HepG2 (cell line): Measurements from ENCODE around the gene SFTPB. TPM values are rescaled to one million over a fixed set of nuclear protein-coding genes. Genes with fewer than 3 reads are reported as not detected.

Source experiments
- ARID5B ChIP-seq: IDR thresholded peaks from 2 replicates; pipeline ENCODE4 v1.4.0; 2020; ENCODE audit warnings: mild to moderate bottlenecking, missing genetic modification reagents
- HMGXB4 ChIP-seq, 2 experiments: sonication (generic) in 1 of 2; formaldehyde crosslinking in 1 of 2; IDR thresholded peaks; 2 replicates each; pipeline versions ENCODE4 v1.4.0 to v1.6.1; 2018 to 2020; ENCODE audit warnings: missing genetic modification reagents in 2 of 2, borderline replicate concordance in 1 of 2, low read depth in 1 of 2, mild to moderate bottlenecking in 1 of 2, missing biosample characterization in 1 of 2
- IRF1 ChIP-seq: sonication (generic); formaldehyde crosslinking; IDR thresholded peaks from 2 replicates; pipeline ENCODE4 v1.4.0; 2020; ENCODE audit warnings: low read depth, mild to moderate bottlenecking, missing genetic modification reagents
- KLF13 ChIP-seq: sonication (generic); formaldehyde crosslinking; IDR thresholded peaks from 2 replicates; pipeline ENCODE4 v1.4.0; 2020; ENCODE audit warnings: mild to moderate bottlenecking, missing genetic modification reagents
- KMT2B ChIP-seq: IDR thresholded peaks from 2 replicates; pipeline ENCODE4 v1.6.1; 2016; ENCODE audit warnings: missing genetic modification reagents, missing compliant biosample characterization
- MBD4 ChIP-seq: IDR thresholded peaks from 2 replicates; pipeline ENCODE4 v1.6.1; 2012; ENCODE audit warnings: low read length, inconsistent platforms, borderline replicate concordance
- PLRG1 ChIP-seq: fragments of 450-650 bp; conservative IDR thresholded peaks from 2 replicates; pipeline ENCODE4 v1.6.1; 2016
- REPIN1 ChIP-seq: sonication (generic); formaldehyde crosslinking; IDR thresholded peaks from 2 replicates; pipeline ENCODE4 v1.8.0; 2022; ENCODE audit warnings: missing genetic modification reagents, low read depth, mild to moderate bottlenecking, borderline replicate concordance
- SP1 ChIP-seq, 2 experiments: fragments of 450-650 bp in 1 of 2; sonication (generic) in 1 of 2; formaldehyde crosslinking in 1 of 2; IDR thresholded peaks; 2 replicates each; pipeline versions ENCODE4 v1.4.0 to v1.6.1; 2016 to 2020; ENCODE audit warnings: missing genetic modification reagents in 1 of 2
- WIZ ChIP-seq: sonication (generic); formaldehyde crosslinking; IDR thresholded peaks from 2 replicates; pipeline ENCODE4 v1.5.1; 2020; ENCODE audit warnings: mild to moderate bottlenecking, missing genetic modification reagents
- ZNF143 ChIP-seq: sonication (generic); formaldehyde crosslinking; IDR thresholded peaks from 2 replicates; pipeline ENCODE4 v1.4.0; 2020; ENCODE audit warnings: missing genetic modification reagents
- ZNF317 ChIP-seq: sonication (generic); formaldehyde crosslinking; IDR thresholded peaks from 2 replicates; pipeline ENCODE4 v1.5.0; 2020; ENCODE audit warnings: mild to moderate bottlenecking, missing genetic modification reagents
- ZNF761 ChIP-seq: sonication (generic); formaldehyde crosslinking; conservative IDR thresholded peaks from 2 replicates; pipeline ENCODE4 v1.4.0; 2020; ENCODE audit warnings: mild to moderate bottlenecking, missing genetic modification reagents
- ZNF839 ChIP-seq: sonication (generic); formaldehyde crosslinking; IDR thresholded peaks from 2 replicates; pipeline ENCODE4 v1.4.0; 2020; ENCODE audit warnings: missing genetic modification reagents, mild to moderate bottlenecking, borderline replicate concordance
- polyA plus RNA-seq, 8 experiments: library from polyadenylated mRNA; depleted of rRNA in 3 of 8; stranded (reverse) in 7 of 8; unstranded in 1 of 8; fragments of >200 nt; fragmentation: Illumina TruSeq in 4 of 8; extraction: Trizol in 4 of 8; gene quantifications; 2 replicates each; pipeline versions ENCODE4 v1.2.1 to v1.2.3, GENCODE V29; 2011 to 2016; ENCODE audit warnings: low read depth in 4 of 8, missing spikeins in 1 of 8, mixed read lengths in 1 of 8; ENCODE audit not compliant: insufficient read depth in 1 of 8
- total RNA-seq, 5 experiments: library from RNA; depleted of rRNA; stranded (reverse); fragments of >200 nt; fragmentation: Illumina TruSeq; extraction: Trizol; gene quantifications; 2 replicates each; pipeline ENCODE4 v1.2.3, GENCODE V29; 2016; ENCODE audit warnings: low read depth in 1 of 5
- TF ChIP-seq, protein P1 (sequence below): sonication (generic); formaldehyde crosslinking; IDR thresholded peaks from 2 replicates; pipeline ENCODE4 v1.4.0; 2020; ENCODE audit warnings: missing genetic modification reagents
- TF ChIP-seq, protein P2 (sequence below): sonication (generic); formaldehyde crosslinking; IDR thresholded peaks from 2 replicates; pipeline ENCODE4 v1.4.0; 2020; ENCODE audit warnings: missing genetic modification reagents

The SFTPB gene
- total and polyA plus RNA-seq, 2 of the 13 experiments (the other 11 are each of a cell fraction or from before 2014, with no cell fraction given), result not detected

DNA sequence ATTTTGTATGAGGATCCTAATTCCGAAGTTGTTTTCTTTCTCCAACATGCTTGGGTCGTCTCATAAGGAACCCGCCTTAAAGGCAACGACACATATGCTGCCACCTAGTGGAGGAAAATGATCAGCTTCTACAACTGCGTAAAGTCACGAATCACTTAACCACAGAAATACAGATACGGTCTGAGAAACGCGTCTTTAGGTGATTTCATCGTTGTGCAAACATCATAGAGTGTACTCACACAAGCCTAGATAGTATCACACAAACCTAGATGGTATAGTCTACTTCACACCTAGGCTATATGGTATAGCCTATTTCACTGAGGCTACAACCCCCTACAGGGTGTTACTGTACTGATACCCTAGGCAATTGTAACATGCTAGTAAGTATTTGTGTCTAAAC lies 39.3 kb upstream of the SFTPB start (continued):
- 0 out of 2 replicates have a peak, but pooled peaks have one; percentile 20 for TF ChIP-seq ARID5B (CRISPR knock-in tag)
- TF ChIP-seq, protein P1, sequence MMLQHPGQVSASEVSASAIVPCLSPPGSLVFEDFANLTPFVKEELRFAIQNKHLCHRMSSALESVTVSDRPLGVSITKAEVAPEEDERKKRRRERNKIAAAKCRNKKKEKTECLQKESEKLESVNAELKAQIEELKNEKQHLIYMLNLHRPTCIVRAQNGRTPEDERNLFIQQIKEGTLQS (CRISPR knock-in tag), result 0 out of 2 replicates have a peak, but pooled peaks have one; percentile 35
- TF ChIP-seq ZNF317 (CRISPR knock-in tag), result no peak
- TF ChIP-seq KMT2B (CRISPR knock-in tag), result no peak
- no peak for TF ChIP-seq ZNF839 (CRISPR knock-in tag)
- TF ChIP-seq KLF13 (CRISPR knock-in tag), result no peak
- no peak for TF ChIP-seq WIZ
- TF ChIP-seq REPIN1, result 0 out of 2 replicates have a peak, but pooled peaks have one; percentile 19
- TF ChIP-seq IRF1, result no peak
- no peak for TF ChIP-seq PLRG1
- no peak for TF ChIP-seq MBD4
- TF ChIP-seq ZNF143, result no peak
- TF ChIP-seq HMGXB4 (CRISPR knock-in tag; IDR thresholded peaks at IDR 0.05; ENCODE audit: borderline replicate concordance in 1 of 2, low read depth in 1 of 2), result peak in 1 of 2 experiments; percentile 28; a peak in 1 of 4 replicates
- no peak for TF ChIP-seq SP1 (IDR thresholded peaks at IDR 0.05)
- peak; percentile 20; the same call in 1 of the 2 replicates for TF ChIP-seq SP1 (CRISPR knock-in tag; IDR thresholded peaks at IDR 0.05)
- TF ChIP-seq ZNF761, result no peak
- TF ChIP-seq, protein P2, sequence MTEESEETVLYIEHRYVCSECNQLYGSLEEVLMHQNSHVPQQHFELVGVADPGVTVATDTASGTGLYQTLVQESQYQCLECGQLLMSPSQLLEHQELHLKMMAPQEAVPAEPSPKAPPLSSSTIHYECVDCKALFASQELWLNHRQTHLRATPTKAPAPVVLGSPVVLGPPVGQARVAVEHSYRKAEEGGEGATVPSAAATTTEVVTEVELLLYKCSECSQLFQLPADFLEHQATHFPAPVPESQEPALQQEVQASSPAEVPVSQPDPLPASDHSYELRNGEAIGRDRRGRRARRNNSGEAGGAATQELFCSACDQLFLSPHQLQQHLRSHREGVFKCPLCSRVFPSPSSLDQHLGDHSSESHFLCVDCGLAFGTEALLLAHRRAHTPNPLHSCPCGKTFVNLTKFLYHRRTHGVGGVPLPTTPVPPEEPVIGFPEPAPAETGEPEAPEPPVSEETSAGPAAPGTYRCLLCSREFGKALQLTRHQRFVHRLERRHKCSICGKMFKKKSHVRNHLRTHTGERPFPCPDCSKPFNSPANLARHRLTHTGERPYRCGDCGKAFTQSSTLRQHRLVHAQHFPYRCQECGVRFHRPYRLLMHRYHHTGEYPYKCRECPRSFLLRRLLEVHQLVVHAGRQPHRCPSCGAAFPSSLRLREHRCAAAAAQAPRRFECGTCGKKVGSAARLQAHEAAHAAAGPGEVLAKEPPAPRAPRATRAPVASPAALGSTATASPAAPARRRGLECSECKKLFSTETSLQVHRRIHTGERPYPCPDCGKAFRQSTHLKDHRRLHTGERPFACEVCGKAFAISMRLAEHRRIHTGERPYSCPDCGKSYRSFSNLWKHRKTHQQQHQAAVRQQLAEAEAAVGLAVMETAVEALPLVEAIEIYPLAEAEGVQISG (CRISPR knock-in tag), result peak; percentile 96
